ENCODE results near the gene SLC6A18.

The SLC6A18 gene

DNA sequence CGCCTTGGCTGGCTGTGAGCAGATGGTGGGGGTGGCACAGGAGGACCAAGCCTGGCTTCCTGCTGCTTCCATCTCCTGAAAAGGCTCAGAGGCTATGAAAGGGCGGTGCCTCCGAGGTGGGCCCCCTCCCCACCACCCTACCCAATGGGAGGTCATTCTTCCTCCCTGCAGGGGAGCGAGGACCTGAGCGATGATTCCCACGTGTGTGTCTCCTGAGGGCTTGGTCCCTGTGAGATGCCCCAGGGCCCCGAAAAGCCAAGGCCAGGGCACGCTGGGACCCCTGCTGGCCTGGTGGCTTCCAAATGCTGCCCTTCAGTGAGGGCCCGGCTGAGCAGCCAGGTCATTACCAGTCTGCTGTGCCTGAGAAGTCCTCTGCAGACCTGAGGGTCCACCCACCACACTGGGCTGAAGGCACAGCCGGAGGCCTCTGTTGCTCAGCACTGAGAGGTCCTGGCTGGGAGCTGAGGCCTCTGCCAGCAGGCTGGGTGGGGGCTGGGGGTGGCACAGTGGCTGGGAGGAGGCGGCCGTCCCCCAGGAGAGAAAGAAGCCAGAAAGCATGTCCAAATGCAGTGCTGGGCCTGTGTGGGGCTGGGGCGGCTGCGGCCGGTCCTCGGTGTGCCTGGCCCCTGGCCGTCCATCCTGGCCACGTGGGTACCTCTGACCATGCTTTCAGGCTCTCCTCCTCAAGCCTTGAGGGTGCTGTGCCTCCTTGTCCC is 37.8 kb upstream of the SLC6A18 start:
- no peak for DNase-seq

DNA sequence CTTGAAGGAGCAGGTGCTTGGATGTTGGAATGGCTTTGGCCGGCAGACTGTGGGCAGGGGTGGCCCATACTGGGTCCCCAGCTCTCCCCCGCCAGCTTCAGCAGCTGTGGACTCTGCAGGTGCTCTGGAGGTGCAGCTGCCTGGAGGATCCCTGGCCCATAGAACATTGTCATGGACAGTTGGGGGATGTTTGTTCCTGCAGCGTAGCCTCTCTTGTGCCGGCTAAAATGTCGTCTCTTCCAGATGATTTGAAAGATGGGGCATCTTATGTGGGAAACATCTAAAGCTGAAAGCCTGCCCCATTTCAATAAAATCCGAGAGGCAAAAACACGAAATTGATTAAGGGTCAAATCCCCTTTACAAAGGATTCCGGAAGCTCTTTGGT is 37.2 kb upstream of the SLC6A18 start:
- no peak for DNase-seq

DNA sequence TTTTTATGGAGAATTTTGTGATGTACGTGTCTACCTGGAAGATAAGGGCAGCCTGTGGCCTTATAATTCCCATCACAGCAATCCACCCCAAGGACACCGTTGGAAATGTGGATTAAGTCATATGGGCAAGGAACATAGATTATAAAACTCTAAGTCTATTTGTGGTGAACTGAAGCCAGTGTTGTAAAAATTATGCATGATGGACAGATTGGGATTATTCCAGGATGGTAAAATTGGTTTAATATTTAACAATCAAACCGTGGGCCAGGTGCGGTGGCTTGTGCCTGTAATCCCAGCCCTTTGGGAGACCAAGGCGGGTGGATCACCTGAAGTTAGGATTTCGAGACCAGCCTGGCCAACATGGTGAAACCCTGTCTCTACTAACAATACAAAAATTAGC is 36.7 kb upstream of the SLC6A18 start:
- no peak for DNase-seq

DNA sequence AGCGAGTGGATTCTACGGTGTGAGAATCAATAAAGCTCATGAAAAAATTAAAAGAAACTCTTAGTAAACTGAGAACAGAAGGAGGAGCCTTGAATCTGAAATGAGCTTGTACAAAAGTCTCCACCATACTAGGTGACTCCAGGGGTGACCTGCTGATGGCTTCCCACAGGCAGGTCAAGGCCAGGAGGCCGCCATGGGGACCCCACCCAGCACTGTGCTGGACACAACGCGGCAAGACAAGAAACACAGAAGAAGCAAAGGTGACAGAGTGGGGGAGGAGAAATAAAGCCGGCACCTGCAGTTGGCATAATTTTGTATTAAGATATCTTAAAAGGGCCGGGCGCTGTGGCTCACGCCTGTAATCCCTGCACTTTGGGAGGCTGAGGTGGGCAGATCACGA is 35.9 kb upstream of the SLC6A18 start:
- DNase-seq, result no peak

DNA sequence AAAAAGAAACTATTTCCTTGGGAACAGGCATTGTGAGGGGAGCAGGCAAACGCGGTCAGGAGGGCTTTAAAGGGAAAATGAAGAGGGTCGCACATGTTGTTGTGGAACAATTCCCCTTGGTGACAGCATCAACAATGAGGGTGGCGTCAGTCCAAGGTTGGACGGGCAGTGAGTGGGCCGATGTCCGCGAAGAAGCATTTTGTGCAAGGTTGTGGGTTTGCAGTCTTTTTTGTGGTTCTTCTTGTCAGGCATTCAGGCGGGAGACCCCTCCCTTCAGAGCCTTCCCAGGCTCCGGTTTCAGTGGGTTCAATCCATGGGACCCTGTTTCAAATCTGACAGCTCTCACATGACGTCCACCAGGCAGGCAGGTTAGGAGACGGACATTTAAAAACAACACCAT is 34.9 kb upstream of the SLC6A18 start:
- no peak for DNase-seq

DNA sequence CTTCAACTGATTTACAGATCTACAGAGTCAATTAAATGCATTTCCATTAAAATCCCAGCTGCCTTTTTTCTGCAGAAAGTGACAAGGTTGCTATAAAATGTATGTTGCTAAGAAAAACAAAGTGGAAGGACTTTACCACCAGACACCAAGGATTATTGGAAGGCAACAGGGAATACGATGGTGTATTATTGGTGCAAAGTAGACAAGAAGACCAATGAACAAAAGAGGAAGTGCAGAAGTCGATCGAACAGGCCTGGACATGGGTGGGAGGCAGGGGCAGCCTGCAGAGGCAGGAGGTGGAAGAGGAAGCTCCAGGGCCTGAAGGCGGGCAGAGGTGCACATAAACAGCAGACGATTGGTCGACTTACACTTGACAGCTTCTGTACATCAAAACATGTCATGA is 34.3 kb upstream of the SLC6A18 start:
- no peak for DNase-seq

DNA sequence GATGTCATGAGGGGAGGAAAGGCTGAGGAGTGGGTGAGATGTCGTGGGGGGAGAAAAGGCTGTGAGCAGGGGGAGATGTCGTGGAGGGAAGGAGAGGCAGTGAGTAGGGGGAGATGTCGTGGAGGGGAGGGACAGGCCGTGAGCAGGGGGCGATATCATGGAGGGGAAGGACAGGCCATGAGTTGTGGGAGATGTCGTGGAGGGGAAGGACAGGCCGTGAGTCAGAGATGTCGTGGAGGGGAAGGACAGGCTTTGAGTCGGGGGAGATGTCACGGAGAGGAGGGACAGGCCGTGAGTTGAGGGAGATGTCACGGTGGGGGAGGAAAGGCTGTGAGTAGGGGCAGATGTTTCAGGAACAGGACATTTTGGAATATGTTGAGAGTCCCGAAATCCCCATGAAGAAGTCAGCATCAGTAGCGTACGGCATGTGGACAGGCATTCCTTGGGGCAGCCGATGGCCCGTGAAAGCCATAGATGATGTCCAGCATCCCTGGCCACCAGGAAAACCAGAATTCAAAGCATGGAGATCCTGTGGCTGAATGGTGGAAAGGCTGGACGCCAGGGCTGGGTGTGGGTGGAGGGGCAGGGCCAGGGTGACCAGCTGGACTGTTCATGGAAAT is 32.1 kb upstream of the SLC6A18 start:
- DNase-seq, result no peak

DNA sequence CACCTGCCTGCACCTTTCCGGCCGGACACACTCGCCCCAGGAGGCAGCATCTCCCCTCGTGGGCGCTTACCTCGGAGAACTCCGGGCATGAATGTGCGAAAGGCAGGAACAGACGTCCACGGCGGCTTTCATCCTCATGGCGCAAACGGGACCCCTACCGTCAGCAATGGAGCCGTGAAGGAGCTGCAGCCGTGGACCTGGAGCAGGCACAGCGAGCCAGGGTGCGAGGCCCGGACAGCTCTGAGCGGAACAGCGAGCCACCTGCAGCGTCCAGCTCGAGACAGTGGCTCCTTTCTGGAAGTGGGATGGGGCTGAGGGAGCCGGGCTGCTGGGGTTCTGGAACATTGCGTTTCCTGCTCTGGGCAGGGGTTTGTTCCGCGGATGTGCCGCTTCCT is 31.6 kb upstream of the SLC6A18 start:
- no peak for DNase-seq

DNA sequence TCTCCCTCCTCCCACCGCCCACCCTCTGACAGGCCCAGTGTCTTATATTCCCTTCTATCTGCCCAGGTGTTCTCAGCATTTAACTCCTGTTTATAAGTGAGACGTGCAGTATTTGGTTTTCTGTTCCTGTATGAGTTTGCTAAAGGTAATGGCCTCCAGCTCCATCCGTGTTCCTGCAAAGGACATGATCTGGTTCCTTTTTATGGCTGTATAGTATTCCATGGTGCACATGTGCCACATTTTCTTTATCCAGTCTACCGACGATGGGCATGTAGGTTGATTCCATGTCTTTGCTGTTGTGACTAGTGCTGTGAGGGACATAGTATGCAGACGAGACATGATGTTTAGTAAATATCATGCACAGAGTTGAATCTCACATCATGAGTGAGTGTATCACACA is 30.8 kb upstream of the SLC6A18 start:
- DNase-seq, result no peak

DNA sequence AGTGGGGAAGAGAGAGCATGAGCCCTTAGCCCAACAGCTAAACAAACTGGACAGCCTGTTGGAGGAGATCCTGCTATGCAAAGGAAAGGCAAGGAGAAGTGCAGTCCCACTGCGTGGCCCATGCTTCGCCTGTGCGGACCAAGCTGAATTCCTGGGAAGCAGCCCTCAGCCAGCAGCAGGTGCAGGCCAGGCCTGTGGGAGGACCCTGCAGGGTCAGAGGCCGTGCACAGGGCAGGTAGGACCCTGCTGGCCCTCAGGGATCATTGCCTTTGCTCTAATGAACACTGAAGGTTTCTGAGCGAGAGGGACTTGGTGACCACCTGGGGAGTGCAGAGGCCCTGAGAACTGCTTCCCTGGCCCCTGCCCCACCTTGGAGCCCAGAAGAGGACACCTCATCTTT is 29.7 kb upstream of the SLC6A18 start:
- DNase-seq, result no peak

DNA sequence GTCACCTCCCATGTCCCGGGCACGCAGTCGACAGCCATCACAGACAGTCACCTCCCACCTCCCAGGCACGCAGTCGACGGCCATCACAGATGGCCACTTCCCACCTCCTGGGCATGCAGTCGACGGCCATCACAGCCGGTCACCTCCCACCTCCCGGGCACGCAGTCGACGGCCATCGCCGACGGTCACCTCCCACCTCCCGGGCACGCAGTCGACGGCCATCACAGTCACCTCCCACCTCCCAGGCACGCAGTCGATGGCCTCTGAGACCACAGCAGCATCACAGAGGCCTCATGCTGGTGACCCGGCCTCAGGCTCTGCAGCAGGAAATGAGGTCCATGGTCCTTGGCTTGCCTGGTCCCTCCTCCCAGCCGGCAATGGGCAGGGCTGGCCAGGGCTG is 29.3 kb upstream of the SLC6A18 start:
- no peak for DNase-seq

DNA sequence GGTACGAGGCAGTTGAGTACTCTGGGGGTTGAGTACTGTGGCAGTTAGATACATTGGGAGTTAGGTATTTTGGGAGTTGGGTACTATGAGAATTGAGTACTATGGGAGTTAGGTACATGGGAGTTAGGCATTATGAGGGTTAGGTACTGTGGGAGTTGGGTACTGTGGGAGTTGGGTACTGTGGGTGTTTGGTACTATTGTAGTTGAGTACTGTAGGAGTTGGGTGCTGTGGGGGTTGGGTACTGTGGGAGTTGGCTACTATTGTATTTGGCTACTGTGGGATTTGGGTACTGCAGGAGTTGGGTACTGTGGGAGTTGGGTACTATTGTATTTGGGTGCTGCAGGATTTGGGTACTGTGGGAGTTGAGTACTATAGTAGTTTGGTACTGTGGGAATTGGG is 28.6 kb upstream of the SLC6A18 start:
- no peak for DNase-seq

DNA sequence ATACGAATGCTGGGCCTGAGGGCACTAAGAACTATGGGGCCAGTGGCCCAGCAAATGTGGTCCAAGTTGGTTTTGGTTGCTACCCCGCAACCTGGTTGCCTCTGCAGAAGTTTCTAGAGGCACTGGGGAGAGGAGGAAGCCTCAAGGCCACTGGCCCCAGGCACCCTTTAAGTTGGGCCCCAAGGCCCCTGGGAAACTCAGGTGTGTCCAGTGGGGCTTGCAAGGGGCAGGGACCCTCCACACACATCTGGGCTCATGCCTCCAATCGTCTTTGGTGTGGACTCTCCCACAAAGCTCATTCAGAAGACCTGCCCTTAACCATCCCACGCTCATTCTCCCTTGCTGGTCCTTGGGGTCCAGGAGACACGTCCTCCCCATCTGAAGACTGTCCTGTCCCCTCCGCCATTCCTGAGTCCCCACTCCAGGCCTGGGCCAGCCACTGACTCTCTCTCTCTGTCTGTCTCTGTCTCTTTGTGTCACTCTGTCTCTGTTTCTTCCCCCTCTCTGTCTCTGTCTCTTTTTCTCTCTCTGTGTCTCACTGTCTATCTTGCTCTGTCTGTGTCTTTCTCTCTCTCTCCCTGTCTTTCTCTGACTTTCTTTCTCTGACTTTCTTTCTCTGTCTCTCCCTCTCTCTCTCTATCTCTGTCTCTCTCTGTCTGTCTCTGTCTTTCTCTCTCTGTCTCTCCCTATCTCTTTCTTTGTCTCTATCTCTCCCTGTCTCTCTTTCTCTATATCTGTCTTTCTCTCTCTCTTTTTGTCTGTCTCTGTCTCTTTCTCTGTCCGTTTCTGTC is 27.1 kb upstream of the SLC6A18 start:
- DNase-seq, result no peak

DNA sequence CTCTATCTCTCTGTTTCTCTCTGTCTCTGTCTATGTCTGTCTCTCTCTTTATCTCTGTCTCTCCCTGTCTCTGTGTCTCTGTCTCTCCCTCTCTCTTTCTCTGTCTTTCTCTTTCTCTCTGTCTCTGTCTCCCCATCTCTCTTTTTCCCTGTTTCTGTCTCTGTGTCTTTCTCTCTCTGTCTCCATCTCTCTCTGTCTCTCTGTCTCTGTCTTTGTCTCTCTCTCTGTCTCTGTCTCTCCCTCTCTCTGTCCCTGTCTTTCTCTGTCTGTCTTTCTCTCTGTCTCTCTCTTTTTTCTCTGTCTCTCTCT is 25.9 kb upstream of the SLC6A18 start:
- DNase-seq, result no peak

DNA sequence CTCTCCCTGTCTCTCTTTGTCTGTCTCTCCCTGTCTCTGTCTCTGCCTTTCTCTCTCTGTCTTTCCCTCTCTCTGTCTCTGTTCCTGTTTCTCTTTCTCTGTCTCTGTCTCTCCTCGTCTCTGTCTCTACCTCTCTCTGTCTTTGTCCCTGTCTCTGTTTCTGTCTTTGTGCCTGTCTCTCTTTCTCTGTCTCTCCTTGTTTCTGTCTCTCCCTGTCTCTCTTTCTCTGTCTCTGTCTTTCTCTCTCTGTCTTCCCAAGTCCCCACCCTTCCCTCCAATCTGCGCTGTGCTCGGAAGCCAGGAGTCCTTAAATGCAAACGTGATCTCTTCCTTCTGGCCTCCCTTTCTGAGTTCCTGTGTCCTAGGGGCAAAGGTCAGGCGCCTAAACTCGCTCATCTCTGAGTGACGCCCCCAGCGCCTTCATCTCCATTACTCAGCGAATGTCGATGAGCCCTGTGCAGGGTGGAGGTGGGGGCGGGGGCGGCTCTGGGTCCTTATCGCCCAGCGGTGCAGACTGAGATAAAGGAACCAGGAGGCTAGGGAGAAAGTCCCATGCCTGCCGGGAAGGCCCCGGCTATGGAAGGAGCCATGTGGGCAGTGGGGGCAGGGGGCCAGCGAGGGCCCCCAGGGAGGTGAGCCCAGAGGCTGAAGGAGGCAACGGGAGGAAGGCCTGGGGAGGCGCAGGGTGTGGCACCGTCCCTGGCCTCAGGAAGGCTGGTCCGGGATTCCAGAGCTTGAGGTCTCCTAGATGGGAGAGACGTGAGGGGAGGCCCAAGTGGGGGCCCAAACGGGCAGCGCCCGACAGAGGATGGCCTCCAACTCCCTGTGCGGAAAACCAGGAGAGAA is 25.3 kb upstream of the SLC6A18 start:
- DNase-seq, result no peak

DNA sequence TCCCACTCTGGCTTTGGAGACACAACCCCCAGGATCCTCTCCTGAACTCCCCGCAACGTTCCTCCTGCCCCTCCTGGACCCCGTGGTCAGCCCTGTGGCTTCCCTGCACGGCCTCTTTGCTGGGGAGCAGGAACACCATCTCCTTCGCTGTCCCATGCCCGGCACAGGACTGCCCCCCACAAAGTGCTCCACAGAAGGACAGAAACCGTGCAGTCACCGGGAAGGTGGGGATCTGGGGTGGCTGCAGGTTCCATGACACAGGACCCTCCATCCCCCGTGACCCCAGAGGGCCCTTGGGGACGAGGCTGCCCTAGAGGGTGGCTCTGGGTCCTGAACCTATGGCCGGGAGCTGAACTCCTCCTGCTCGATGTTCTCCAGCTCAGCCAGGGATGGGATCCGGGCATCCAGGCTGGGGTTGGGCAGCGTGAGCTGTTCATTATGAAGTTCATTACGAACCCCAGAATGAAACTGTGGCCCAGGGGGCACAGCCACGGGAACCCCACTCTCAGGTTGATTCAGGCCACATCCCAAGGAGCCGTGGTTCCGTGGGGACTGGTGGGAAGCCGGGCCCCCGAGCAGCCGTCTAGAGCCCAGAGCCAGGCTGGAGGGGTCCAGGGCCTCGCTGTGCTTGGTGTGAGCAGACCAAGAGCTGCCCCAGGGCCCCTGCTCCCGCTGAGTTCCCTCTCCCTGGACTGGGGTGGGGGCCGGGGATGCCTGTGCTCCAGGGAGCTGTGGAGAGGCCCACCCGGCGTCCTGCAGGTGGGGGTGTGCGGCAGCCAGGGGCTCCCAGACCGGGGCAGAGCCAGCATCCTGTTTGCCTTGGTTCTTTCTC is 24.5 kb upstream of the SLC6A18 start:
- no peak for DNase-seq

DNA sequence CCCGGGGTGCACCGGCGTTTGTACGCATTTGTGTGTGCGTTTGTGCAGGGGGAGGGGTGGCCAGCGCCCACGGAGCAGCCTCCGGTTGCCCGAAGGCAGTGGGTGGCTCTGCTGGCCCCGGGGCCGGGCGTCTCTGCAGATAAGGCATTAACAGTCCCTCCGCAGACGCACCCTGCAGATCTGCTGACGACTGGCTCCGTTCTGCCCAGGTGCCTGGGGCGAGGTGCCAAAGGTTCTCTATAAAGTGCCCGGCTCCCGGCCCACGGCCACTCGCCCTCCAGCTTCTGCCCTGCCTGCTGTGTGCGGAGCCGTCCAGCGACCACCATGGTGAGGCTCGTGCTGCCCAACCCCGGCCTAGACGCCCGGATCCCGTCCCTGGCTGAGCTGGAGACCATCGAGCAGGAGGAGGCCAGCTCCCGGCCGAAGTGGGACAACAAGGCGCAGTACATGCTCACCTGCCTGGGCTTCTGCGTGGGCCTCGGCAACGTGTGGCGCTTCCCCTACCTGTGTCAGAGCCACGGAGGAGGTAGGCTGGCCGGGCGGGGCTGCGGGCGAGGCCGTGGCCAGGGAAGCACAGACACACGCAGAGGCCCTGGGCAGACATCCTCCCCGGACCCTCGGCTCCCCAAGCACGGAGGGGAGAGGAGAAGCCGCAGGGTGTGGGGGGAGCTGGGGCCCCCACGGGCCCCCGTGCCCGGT is 23.7 kb upstream of the SLC6A18 start, which contains the start of gene SLC6A19:
SLC6A19 (plus strand) TSS at position 269 of the 699 bp plus-strand sequence; CDS start at position 325, 56 bp downstream.
- no peak for DNase-seq

DNA sequence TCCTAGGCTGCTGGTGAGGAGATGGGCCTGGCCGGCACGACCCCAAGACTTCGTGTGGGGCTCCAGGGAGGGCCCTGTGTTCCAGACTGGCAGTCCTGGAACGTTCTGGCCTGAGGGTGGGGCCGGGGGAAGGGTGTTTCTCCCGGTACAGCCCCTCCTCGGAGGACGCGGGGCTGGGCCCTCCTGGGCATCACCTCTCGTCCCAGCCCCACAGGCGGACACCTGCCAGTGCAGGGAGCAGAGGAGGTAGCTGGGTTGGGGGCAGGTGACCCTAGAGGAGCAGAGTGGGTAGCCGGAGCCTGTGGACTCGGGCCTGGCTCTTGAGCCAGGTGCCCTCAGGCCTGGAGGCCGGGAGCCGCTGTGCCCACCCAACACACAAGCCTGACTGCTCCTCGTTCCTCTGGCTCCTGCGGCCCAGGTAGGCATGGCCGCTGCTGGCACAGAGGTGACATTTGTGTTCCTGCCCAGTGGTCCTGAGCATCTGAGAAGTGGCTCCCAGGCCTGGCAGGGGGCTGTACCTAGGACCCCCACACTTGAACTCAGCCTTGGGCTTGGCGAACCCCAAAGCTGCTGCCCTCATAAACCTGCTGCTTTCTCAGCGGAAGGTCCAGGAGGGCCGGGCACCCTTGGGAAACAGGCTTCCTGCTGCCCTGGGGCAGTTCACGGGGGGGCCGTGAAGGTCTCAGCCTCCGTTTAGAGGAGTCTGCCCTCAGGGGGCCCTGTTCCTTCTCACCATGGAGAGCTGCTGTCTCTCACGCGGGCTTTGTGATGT is 23.0 kb upstream of the SLC6A18 start:
- no peak for DNase-seq

DNA sequence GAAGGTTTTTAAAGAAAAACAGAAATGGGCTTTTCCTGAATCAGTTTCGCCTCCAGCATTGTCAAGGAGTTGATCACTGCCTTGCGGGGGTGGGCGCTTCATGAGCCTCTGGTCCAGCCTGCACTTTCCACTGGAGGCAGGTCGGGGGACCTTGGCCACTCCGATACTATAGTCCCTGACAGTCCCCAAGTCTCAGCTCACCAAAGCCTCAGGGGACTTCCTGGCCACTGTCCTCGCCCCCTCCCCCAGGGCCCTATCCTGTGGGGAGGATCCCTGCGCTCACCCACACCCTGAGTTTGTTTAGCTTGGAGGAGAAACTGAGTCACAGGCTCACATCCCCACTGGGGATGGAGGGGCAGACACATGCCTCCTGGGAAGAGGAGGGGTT is 22.4 kb upstream of the SLC6A18 start:
- DNase-seq, result no peak

DNA sequence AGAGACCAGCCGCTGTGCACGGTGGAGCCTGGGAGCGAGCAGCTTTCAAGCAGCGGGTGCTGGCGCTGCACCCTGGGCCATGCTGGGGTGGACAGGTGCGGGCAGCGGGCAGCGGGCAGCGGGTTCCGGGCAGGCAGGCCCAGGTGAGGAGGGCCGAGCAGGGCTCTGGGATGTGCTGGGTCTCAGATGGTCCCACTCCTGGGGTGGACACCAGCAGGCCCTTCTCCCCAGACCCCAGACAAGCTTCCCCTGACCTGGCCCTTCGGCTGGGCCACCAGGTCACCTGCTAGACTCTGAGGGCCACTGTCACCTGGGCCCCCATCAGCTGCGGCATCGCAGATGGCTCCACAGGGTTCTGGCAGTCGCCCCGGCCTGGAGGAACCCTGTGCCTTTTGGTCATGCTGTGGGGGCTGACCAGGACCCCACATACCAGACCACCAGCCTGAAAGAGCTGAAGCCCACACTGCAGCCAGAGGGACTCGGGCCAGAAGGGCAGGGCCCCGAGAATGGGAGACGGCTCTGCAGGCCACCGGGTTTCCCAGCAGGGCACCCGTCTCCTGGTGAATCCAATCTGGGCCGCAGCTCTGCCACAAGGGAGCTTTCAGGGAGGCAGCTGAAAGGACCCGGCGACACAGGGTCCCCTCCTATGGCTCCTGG is 21.7 kb upstream of the SLC6A18 start:
- no peak for DNase-seq
